PFSK-1 (cell line): ENCODE results near the gene TREX2.

Source experiments
- FOXP2 ChIP-seq: optimal IDR thresholded peaks from 2 replicates; pipeline ENCODE3; 2011; ENCODE audit warnings: borderline replicate concordance, control low read depth, inconsistent platforms; ENCODE audit not compliant: insufficient read depth; ENCODE audit errors: extremely low read length, extremely low read depth
- POLR2AphosphoS5 ChIP-seq: IDR thresholded peaks from 2 replicates; pipeline ENCODE4 v1.6.1; 2012; ENCODE audit warnings: low read depth, mild to moderate bottlenecking, control low read depth, low read length, moderate library complexity
- REST ChIP-seq, 2 experiments: IDR thresholded peaks; 2 replicates each; pipeline versions ENCODE4 v1.6.1 to v1.8.0; 2011 to 2012; ENCODE audit warnings: low read depth in 2 of 2, low read length in 2 of 2, control low read depth in 1 of 2, inconsistent platforms in 1 of 2, mild to moderate bottlenecking in 1 of 2, moderate library complexity in 1 of 2; ENCODE audit not compliant: insufficient read depth in 1 of 2
- SIN3A ChIP-seq: IDR thresholded peaks from 2 replicates; pipeline ENCODE4 v1.6.1; 2012; ENCODE audit warnings: mild to moderate bottlenecking, low read length, moderate library complexity, borderline replicate concordance; ENCODE audit not compliant: insufficient read depth
- TAF1 ChIP-seq: IDR thresholded peaks from 2 replicates; pipeline ENCODE4 v1.6.1; 2012; ENCODE audit warnings: low read length, control low read depth, borderline replicate concordance; ENCODE audit not compliant: insufficient read depth

The TREX2 gene

DNA sequence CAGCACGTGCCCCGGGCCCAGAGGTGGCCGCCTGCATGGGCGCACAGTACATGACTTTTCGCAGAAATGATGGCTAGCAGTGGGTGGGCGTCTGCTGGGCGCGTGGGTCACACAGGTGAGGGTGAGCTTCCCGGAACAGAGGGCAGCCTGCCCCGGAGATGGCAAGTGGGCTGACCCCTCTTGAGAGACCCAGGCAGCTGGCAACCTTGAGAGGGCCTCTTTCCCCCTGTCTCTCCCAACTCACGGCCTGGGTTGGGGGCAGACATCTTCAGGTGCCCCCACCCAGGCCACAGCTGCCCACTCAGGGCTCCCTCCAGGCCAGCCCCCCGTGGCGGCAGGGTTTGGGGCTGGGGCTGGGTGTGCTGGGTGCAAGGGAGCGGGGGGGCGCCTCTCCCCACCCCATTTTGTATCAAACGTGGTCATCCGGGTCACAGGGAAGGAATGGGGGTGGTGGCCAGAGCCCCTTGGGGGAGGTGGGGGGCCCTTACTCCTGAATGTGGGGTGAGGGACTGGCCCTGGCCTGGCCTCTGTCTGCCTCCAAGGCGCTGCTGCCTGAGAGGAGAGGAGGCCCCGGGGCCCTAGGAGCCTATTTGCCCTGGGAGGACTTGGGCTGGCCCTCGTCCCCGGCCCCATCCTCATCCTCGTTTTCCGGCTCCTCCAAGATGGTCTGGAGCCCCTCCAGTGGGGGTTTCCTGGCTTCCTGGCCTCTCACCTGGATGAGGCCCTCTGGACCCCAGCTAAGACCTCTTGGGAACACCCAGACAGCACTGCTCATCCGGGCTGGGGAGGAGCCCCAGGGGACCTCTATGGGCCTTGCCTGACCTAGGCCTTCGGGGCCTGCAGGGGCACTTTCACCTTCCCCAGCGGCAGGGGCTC is 49.3 kb downstream of the TREX2 start:
- no peak for TF ChIP-seq REST (IDR thresholded peaks at IDR 0.05; ENCODE audit: insufficient read depth in 1 of 2, low read depth in 2 of 2, low read length in 2 of 2)
- no peak for TF ChIP-seq SIN3A
- no peak for TF ChIP-seq FOXP2
- TF ChIP-seq POLR2AphosphoS5 = no peak
- no peak for TF ChIP-seq TAF1

GRCh38 chrX:153395613-153396319 is 50.1 kb downstream of the TREX2 start:
- TF ChIP-seq REST (IDR thresholded peaks at IDR 0.05; ENCODE audit: insufficient read depth in 1 of 2, low read depth in 2 of 2, low read length in 2 of 2) (no peak), TAF1 (no peak), FOXP2 (no peak), SIN3A (no peak), POLR2AphosphoS5 (no peak)

- TF ChIP-seq SIN3A (no peak), REST (IDR thresholded peaks at IDR 0.05; ENCODE audit: insufficient read depth in 1 of 2, low read depth in 2 of 2, low read length in 2 of 2) (no peak), TAF1 (no peak), FOXP2 (no peak), POLR2AphosphoS5 (no peak)
These were observed 51.2 kb downstream of the TREX2 start for GRCh38 chrX:153394612-153395011.
